AG09309 (cell line): ENCODE measurements around the gene SIPA1.

ENCODE experiments used
- DNase-seq: peaks from one replicate; pipeline ENCODE4 v3.0.0-alpha.2; 2010; ENCODE audit warnings: low read depth
- H3K4me3 ChIP-seq: 2 replicates; pipeline ENCODE4 v1.5.1; 2011; ENCODE audit warnings: mild to moderate bottlenecking, low read depth, low read length, moderate library complexity; ENCODE audit not compliant: control insufficient read depth
- TF ChIP-seq, protein P1 (sequence below): IDR thresholded peaks from 2 replicates; pipeline ENCODE4 v1.5.1; 2011; ENCODE audit warnings: mild to moderate bottlenecking, low read depth, low read length, inconsistent platforms; ENCODE audit not compliant: insufficient read depth, control insufficient read depth; ENCODE audit errors: missing control alignments

Gene SIPA1

DNA sequence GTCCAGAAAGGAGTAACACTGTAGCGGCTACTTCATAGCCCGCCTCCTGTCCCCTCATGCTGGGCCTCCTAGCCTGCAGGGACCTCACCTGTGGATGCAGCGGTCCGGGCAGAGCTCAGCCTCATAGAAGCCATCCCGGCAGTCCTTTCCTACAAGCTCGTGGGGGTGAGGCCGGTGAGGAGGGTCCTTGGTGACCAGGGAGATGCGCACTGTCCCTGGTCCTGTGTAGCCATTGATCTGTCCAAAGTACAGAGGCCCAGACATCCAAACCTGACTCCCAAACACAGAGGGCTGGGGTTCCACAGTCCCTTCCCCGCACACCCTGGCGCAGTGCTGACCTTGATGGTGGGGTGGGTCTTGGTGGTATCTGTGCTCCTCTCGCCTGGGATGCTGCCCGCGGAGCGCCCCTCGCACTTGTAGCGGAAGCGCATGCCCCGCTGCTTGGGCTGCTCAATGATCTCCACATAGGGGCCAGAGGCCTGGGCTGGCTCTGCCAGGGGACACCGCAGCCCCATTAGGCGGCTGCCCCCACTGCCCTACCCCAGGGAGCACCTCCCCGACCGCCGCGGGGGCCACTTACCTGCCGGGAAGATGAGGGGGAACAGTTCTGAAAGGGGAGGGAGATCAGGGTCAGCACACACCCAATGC, 23.8 kb downstream of the SIPA1 start:
- no peak for DNase-seq
- peak overlapping the region; percentile 65 for H3K4me3 ChIP-seq
- TF ChIP-seq, protein P1, sequence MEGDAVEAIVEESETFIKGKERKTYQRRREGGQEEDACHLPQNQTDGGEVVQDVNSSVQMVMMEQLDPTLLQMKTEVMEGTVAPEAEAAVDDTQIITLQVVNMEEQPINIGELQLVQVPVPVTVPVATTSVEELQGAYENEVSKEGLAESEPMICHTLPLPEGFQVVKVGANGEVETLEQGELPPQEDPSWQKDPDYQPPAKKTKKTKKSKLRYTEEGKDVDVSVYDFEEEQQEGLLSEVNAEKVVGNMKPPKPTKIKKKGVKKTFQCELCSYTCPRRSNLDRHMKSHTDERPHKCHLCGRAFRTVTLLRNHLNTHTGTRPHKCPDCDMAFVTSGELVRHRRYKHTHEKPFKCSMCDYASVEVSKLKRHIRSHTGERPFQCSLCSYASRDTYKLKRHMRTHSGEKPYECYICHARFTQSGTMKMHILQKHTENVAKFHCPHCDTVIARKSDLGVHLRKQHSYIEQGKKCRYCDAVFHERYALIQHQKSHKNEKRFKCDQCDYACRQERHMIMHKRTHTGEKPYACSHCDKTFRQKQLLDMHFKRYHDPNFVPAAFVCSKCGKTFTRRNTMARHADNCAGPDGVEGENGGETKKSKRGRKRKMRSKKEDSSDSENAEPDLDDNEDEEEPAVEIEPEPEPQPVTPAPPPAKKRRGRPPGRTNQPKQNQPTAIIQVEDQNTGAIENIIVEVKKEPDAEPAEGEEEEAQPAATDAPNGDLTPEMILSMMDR: no peak

DNA sequence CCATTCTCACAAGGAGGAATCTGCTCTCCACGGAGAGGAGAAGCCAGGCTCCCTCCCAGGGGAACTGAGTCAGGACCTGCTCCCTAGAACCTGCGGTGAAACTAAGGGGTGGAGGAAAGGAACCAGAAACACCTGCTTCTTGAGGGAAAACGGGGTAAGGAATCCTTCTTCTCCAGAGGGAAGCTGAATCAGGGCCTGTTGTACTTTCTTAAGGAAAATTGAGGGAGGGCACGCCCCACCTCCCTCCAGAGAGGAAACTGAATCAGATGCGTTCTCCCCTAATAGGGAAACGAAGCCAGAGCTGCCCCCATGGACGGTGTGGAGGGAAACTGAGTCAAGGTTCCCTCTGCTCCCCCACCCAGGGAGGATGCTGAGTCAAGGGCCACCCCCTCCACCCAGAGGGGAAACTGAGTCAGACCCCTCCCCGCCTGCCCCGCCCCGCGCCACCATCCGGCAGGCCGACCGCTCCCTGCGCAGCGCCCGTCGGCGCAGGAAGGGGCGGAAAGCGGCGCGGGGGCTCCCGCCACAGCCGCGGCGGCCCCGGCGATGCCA, 24.4 kb downstream of the SIPA1 start:
- TF ChIP-seq, protein P1: no peak
- H3K4me3 ChIP-seq: peak overlapping the region; percentile 65
- no peak for DNase-seq

DNA sequence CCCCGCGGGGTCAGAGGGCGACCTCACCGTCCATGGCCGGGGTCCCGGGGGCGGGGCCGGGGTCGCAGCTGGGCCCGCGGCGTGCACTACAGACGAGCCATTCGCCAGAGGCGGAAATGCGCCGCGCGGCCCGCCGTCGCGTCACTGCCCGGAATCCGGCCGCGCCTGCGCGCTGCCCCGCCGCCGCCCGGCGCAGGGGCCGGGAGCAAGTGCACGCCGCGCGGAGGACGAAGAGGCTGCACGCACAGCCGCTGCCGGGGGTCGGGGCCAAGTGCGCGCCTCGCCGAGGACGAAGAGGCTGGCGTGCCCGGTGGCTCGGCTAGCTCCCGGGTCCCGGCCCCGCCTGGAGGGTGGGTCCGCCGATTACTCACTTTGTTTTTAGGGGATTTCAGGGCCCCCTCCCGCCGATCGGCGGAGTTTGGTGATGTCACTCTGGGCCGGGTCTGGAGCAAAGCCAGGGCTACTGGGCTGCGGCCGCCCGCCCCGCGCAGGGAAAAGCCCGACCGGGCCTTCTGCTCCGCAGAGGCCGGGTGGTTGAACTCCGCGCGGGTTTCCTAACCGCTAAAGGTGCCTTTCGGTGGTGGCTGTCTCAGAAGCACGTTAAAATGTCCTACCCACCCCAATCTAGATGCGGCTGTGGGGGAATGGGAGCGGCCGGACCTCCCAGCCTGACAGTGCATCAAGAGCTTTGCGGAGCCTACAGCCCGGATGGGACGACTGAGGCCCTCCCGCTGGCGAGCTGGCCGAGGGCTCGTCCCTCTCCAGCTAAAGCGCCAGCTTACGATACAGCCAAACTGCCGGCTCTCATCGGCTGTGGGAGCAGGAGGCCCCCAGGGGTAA, 25.1 kb downstream of the SIPA1 start, which contains the start of gene RELA:
Gene RELA (minus strand): TSS at position 118 of the 840 bp plus-strand sequence. CDS start 84 bp downstream, at position 34.
- peak; percentile 78 for DNase-seq
- TF ChIP-seq, protein P1: no peak
- peak within 1 kb of the TSS; percentile 65 for H3K4me3 ChIP-seq

DNA sequence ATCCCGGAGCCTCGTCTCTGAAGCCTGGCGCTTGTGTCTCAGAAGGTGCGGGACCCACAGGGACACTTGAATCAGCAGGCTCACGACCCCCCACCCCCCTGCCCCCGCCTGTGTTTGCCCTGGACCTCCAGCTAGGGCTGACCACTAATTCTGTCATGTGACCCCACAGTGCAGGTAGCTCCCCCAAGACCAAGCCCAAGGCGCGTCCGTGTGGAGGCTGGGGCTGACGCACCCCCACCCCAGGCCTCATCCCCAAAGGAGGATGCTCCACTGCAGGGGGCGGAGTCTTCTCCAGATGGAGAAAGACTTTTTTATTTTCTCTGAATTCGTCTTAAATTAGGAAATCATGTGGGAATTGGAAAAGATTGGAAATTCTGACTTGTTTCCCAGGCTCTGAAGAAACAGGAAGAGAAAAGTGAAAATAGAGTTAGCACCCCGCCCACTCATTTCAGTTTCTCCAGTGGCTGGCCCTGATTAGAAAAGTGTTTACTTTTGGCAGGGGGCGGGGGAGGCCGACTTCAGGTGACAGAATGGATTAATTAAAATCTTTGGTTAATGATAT, 25.8 kb downstream of the SIPA1 start:
- DNase-seq: peak; percentile 57
- TF ChIP-seq, protein P1: no peak
- H3K4me3 ChIP-seq: peak overlapping the region; percentile 65

DNA sequence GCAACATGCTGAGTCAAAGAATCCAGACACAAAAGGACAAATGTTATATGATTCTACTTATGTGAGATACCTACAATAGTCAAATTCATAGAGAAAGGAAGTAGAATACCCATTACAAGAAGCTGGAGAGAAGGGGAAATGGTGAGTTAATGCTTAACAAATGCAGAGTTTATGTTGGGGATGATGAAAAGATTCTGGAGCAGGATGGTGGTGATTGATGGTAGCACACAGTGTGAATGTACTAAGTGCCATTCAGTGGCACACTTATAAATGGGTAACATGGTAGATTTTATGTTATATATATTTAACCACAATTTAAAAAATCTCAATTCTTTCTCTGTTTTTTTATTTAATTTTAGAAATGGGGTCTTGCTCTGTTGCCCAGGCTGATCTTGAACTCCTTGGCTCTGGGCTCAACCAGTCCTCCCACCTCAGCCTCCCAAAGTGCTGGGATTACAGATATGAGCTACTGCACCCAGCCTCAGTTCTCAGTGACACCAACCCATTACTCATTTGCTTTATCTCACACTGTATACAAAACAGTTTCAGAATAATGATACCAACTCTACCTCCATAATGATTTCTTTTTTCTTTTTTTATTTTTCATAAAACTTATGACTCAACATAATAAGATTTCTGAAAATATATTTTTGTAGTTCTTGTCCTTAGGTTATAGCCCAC, 34.4 kb downstream of the SIPA1 start:
- no peak overlapping the region for H3K4me3 ChIP-seq
- TF ChIP-seq, protein P1: no peak
- DNase-seq: no peak

DNA sequence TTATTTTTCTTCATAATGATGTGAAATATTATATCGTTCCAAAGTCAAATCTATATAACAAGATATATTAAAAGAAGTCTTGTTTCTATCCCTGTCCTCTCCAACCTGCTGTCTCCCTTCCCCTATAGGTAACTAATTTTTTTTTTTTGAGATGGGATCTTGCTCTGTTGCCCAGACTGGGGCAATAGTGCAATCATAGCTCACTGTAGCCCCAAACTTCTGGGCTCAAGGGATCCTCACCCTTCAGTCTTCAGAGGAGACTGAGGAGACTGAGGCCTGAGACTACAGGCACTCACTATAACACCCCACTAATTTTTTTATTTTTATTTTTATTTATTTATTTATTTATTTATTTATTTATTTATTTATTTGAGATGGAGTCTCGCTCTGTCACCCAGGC, 35.1 kb downstream of the SIPA1 start:
- TF ChIP-seq, protein P1: no peak
- H3K4me3 ChIP-seq: no peak overlapping the region

More for the DNA sequence above, 35.1 kb downstream of the SIPA1 start:
- DNase-seq: no peak
